HEK293 (cell line): ENCODE results near the gene ANTXR1.

Experiments used
- CTCF ChIP-seq: fragments of 450-650 bp; formaldehyde crosslinking; IDR thresholded peaks from 2 replicates; pipeline ENCODE4 v1.5.1; 2016; ENCODE audit warnings: missing biosample characterization, missing genetic modification characterization
- PRDM10 ChIP-seq: fragments of 450-650 bp; formaldehyde crosslinking; IDR thresholded peaks from 2 replicates; pipeline ENCODE4 v1.5.1; 2016; ENCODE audit warnings: missing biosample characterization, missing genetic modification characterization
- REST ChIP-seq: fragments of 450-650 bp; formaldehyde crosslinking; IDR thresholded peaks from 2 replicates; pipeline ENCODE4 v1.5.1; 2016; ENCODE audit warnings: missing biosample characterization, missing genetic modification characterization
- SALL2 ChIP-seq: fragments of 450-650 bp; formaldehyde crosslinking; IDR thresholded peaks from 2 replicates; pipeline ENCODE4 v1.5.0; 2017; ENCODE audit warnings: missing biosample characterization, mild to moderate bottlenecking, missing genetic modification characterization, borderline replicate concordance
- TCF7L2 ChIP-seq: IDR thresholded peaks from 2 replicates; pipeline ENCODE4 v1.6.1; 2011; ENCODE audit warnings: low read depth, mild to moderate bottlenecking, inconsistent platforms, low read length, moderate library complexity, borderline replicate concordance
- YY1 ChIP-seq: fragments of 450-650 bp; formaldehyde crosslinking; IDR thresholded peaks from 2 replicates; pipeline ENCODE4 v1.5.1; 2018; ENCODE audit warnings: missing biosample characterization, missing genetic modification characterization
- ZBTB21 ChIP-seq: fragments of 450-650 bp; formaldehyde crosslinking; IDR thresholded peaks from 2 replicates; pipeline ENCODE4 v1.5.1; 2017; ENCODE audit warnings: missing biosample characterization, missing genetic modification characterization
- ZBTB6 ChIP-seq: fragments of 450-650 bp; formaldehyde crosslinking; IDR thresholded peaks from 2 replicates; pipeline ENCODE4 v1.5.1; 2017; ENCODE audit warnings: missing biosample characterization, missing genetic modification characterization
- ZFP37 ChIP-seq: fragments of 450-650 bp; formaldehyde crosslinking; IDR thresholded peaks from 2 replicates; pipeline ENCODE4 v1.5.1; 2016; ENCODE audit warnings: missing biosample characterization, missing genetic modification characterization
- ZNF18 ChIP-seq: fragments of 450-650 bp; formaldehyde crosslinking; IDR thresholded peaks from 2 replicates; pipeline ENCODE4 v1.5.1; 2016; ENCODE audit warnings: missing biosample characterization, missing genetic modification characterization
- ZNF350 ChIP-seq: fragments of 450-650 bp; formaldehyde crosslinking; IDR thresholded peaks from 2 replicates; pipeline ENCODE4 v1.5.0; 2017; ENCODE audit warnings: missing biosample characterization, mild to moderate bottlenecking, missing genetic modification characterization
- ZNF362 ChIP-seq: fragments of 450-650 bp; formaldehyde crosslinking; IDR thresholded peaks from 2 replicates; pipeline ENCODE4 v1.5.1; 2016; ENCODE audit warnings: missing biosample characterization, missing genetic modification characterization
- ZNF404 ChIP-seq: fragments of 450-650 bp; formaldehyde crosslinking; IDR thresholded peaks from 2 replicates; pipeline ENCODE4 v1.5.1; 2017; ENCODE audit warnings: missing biosample characterization, missing genetic modification characterization
- ZNF561 ChIP-seq: fragments of 450-650 bp; IDR thresholded peaks from 2 replicates; pipeline ENCODE4 v1.5.1; 2018; ENCODE audit warnings: missing biosample characterization, missing genetic modification characterization, borderline replicate concordance

GRCh38 chr2:69204654-69205053 is 191.7 kb downstream of the ANTXR1 start:
- no peak for TF ChIP-seq CTCF (tag by site-specific recombination)
- no peak for TF ChIP-seq YY1 (tag by site-specific recombination)
- no peak for TF ChIP-seq ZNF561 (tag by site-specific recombination)
- TF ChIP-seq ZBTB6 (tag by site-specific recombination), result no peak
- no peak for TF ChIP-seq ZBTB21 (tag by site-specific recombination)
- TF ChIP-seq TCF7L2, result no peak
- TF ChIP-seq ZNF18, result no peak
- no peak for TF ChIP-seq SALL2
- no peak for TF ChIP-seq REST (tag by site-specific recombination)
- no peak for TF ChIP-seq ZNF362
- no peak for TF ChIP-seq ZNF350 (tag by site-specific recombination)
- no peak for TF ChIP-seq PRDM10
- TF ChIP-seq ZFP37 (tag by site-specific recombination), result no peak
- no peak for TF ChIP-seq ZNF404 (tag by site-specific recombination)
